ENCODE results near the gene ADGB.

The ADGB gene

DNA sequence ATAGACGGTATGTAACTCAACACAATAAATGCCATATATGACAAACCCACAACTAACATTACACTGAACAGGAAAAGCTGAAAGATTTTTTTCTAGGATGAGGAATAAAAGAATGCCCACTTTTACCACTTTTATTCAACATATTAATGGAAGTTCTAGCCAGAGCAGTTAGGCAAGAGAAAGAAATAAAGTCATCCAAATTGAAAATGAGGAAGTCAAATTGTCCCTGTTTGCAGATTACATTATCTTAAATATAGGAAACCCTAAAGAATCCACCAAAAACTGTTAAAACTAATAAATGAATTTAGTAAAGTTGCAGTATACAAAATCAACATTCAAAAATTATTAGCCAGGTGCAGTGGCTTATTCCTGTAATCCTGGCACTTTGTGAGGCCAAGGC lies 24.6 kb upstream of the ADGB start:
- TF ChIP-seq, protein P1, sequence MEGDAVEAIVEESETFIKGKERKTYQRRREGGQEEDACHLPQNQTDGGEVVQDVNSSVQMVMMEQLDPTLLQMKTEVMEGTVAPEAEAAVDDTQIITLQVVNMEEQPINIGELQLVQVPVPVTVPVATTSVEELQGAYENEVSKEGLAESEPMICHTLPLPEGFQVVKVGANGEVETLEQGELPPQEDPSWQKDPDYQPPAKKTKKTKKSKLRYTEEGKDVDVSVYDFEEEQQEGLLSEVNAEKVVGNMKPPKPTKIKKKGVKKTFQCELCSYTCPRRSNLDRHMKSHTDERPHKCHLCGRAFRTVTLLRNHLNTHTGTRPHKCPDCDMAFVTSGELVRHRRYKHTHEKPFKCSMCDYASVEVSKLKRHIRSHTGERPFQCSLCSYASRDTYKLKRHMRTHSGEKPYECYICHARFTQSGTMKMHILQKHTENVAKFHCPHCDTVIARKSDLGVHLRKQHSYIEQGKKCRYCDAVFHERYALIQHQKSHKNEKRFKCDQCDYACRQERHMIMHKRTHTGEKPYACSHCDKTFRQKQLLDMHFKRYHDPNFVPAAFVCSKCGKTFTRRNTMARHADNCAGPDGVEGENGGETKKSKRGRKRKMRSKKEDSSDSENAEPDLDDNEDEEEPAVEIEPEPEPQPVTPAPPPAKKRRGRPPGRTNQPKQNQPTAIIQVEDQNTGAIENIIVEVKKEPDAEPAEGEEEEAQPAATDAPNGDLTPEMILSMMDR (IDR thresholded peaks at IDR 0.05; ENCODE audit: control insufficient read depth, insufficient read depth, low read depth, low read length, missing control alignments), result no peak
- DNase-seq (ENCODE audit: low read depth), result no peak
- H3K4me3 ChIP-seq (ENCODE audit: control insufficient read depth, low read depth, low read length), result no peak overlapping the region

DNA sequence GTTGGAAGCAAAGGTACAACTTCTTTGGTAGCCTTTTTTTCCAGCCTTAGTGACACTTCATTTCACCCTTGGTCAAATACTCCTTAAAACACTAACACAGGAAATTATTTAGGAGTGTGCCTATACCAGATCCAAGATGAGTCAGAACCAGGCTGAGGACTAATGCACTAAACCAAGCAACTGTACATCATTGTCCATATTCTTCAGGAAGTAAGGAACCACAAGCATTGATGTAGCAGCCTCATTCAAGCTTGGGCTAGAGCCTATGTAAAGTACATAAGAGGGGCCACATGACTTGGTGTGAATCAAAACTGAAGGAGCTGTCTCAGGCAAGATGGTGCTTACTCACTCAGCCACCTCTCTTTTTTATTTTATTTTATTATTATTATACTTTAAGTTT lies 20.7 kb upstream of the ADGB start:
- no peak for DNase-seq (ENCODE audit: low read depth)
- TF ChIP-seq, protein P1 (IDR thresholded peaks at IDR 0.05; ENCODE audit: control insufficient read depth, insufficient read depth, low read depth, low read length, missing control alignments), result no peak
- no peak overlapping the region for H3K4me3 ChIP-seq (ENCODE audit: control insufficient read depth, low read depth, low read length)

- TF ChIP-seq, protein P1 (IDR thresholded peaks at IDR 0.05; ENCODE audit: control insufficient read depth, insufficient read depth, low read depth, low read length, missing control alignments), result no peak
- DNase-seq (ENCODE audit: low read depth), result no peak
- H3K4me3 ChIP-seq (ENCODE audit: control insufficient read depth, low read depth, low read length), result no peak overlapping the region
Measured at GRCh38 chr6:146581968-146582367, 16.8 kb upstream of the ADGB start.

GRCh38 chr6:146582857-146583256 lies 15.9 kb upstream of the ADGB start:
- TF ChIP-seq, protein P1 (IDR thresholded peaks at IDR 0.05; ENCODE audit: control insufficient read depth, insufficient read depth, low read depth, low read length, missing control alignments), result no peak
- no peak for DNase-seq (ENCODE audit: low read depth)
- H3K4me3 ChIP-seq (ENCODE audit: control insufficient read depth, low read depth, low read length), result no peak overlapping the region

DNA sequence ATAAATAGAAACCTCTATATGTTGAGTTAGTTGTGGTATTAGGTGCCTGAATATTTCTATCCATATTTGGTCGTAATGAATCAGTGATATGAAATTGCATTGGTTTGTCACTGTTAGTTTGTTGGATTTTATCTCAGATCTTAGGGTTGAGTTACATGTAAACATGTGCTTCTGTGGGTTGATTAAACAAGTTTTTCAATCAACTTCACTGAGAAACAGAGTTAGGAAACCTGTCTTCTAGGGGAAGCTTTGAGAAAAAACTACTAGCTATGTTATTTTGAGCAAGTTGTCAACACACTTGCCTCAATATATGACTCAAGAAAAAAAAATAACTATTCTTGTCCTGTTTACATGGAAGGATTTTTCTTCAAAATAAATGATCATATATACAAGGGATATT lies 14.8 kb upstream of the ADGB start:
- no peak for DNase-seq (ENCODE audit: low read depth)
- no peak overlapping the region for H3K4me3 ChIP-seq (ENCODE audit: control insufficient read depth, low read depth, low read length)
- TF ChIP-seq, protein P1 (IDR thresholded peaks at IDR 0.05; ENCODE audit: control insufficient read depth, insufficient read depth, low read depth, low read length, missing control alignments), result no peak

- TF ChIP-seq, protein P1 (IDR thresholded peaks at IDR 0.05; ENCODE audit: control insufficient read depth, insufficient read depth, low read depth, low read length, missing control alignments), result no peak
- no peak for DNase-seq (ENCODE audit: low read depth)
- H3K4me3 ChIP-seq (ENCODE audit: control insufficient read depth, low read depth, low read length), result no peak overlapping the region
Measured at GRCh38 chr6:146587459-146587858, 11.3 kb upstream of the ADGB start.

DNA sequence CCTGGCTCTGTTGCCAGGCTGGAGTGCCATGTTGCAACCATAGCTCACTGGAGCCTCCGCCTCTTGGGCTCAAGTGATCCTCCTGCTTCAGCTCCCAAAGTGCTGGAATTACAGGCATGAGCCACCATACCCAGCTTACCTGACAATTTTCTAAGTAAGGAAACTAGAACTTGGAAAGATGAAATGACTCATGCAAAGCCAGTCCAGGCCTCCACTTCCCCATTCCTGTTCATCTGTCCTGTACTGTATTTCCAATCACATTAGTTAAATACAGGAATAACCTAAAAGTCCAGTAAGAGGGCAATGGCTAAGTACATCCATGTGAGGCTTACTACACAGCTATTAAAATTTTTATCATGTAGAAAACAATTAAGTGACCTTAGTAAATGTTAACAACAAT lies 8.3 kb upstream of the ADGB start:
- TF ChIP-seq, protein P1 (IDR thresholded peaks at IDR 0.05; ENCODE audit: control insufficient read depth, insufficient read depth, low read depth, low read length, missing control alignments), result no peak
- no peak overlapping the region for H3K4me3 ChIP-seq (ENCODE audit: control insufficient read depth, low read depth, low read length)
- DNase-seq (ENCODE audit: low read depth), result no peak

Data from AG09309 (cell line).